Liver (tissue), 3 donors: ENCODE measurements around the gene DHCR24.

Source experiments
- CTCF ChIP-seq: fragments of 150-350 bp; IDR thresholded peaks from 2 replicates; pipeline ENCODE4 v1.5.1; 2017; ENCODE audit warnings: improper control_type of control experiment, low read depth, low read length; ENCODE audit not compliant: missing input control
- EGR1 ChIP-seq, 2 donors: IDR thresholded peaks; 2 replicates each; pipeline ENCODE4 v1.6.1; 2016 to 2018; ENCODE audit warnings: antibody characterized with exemption in 2 of 2, low read depth in 2 of 2
- MAX ChIP-seq: IDR thresholded peaks from 2 replicates; pipeline ENCODE4 v1.6.1; 2016; ENCODE audit warnings: antibody characterized with exemption
- SP1 ChIP-seq: IDR thresholded peaks from 2 replicates; pipeline ENCODE4 v1.6.1; 2018; ENCODE audit warnings: antibody characterized with exemption, mild to moderate bottlenecking
- TF ChIP-seq, protein P1 (sequence below): IDR thresholded peaks from 2 replicates; pipeline ENCODE4 v1.6.1; 2016; ENCODE audit warnings: antibody characterized with exemption, mild to moderate bottlenecking
- donor health status: healthy.
- donor health status: healthy.

DNA sequence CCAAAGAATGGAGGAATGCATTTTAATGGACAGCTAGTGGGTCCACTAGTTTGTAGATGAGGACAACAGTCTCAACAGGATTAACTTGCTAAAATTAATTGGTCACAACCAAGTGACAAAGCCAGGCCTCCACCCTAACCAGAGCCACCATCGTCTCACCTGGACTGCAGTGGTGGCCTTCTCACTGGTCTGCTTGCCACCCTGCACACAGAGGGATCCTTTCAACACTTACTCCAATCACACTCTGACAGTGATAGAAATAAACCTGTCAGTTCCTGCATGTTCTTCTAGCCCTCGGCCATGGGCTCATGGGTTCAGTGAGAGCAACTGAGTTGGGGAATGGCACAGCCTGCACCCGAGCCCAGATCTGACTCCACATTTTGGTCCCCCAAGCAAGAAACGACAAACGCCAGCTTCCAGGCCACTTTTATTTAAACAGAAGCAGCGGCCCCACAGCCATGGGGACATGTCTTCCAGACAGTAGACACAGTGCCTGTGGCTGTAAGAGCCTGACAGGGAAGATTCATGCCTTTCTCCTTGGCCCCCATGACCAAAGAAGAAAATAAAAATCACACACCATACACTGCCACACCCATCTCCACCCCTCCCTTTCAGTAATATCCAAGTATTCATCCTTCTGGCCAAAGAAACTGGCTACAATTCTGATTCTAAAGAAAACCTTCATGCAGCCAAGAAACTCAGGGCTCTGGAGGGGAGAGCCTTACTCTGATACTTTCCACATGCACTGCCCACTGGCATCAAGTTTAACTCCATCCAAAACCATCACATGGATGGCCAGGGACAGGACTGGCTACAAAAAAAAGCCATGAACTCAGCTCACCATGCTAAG, 37.6 kb downstream of the DHCR24 start:
- no peak for TF ChIP-seq CTCF
- no peak for TF ChIP-seq MAX
- TF ChIP-seq, protein P1, sequence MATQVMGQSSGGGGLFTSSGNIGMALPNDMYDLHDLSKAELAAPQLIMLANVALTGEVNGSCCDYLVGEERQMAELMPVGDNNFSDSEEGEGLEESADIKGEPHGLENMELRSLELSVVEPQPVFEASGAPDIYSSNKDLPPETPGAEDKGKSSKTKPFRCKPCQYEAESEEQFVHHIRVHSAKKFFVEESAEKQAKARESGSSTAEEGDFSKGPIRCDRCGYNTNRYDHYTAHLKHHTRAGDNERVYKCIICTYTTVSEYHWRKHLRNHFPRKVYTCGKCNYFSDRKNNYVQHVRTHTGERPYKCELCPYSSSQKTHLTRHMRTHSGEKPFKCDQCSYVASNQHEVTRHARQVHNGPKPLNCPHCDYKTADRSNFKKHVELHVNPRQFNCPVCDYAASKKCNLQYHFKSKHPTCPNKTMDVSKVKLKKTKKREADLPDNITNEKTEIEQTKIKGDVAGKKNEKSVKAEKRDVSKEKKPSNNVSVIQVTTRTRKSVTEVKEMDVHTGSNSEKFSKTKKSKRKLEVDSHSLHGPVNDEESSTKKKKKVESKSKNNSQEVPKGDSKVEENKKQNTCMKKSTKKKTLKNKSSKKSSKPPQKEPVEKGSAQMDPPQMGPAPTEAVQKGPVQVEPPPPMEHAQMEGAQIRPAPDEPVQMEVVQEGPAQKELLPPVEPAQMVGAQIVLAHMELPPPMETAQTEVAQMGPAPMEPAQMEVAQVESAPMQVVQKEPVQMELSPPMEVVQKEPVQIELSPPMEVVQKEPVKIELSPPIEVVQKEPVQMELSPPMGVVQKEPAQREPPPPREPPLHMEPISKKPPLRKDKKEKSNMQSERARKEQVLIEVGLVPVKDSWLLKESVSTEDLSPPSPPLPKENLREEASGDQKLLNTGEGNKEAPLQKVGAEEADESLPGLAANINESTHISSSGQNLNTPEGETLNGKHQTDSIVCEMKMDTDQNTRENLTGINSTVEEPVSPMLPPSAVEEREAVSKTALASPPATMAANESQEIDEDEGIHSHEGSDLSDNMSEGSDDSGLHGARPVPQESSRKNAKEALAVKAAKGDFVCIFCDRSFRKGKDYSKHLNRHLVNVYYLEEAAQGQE, result no peak
- no peak for TF ChIP-seq EGR1 (IDR thresholded peaks at IDR 0.05; ENCODE audit: low read depth in 2 of 2)
- TF ChIP-seq SP1, result no peak
